Upper lobe of right lung (tissue), 1 donor: Measurements from ENCODE around the gene SEC14L5. TPM values are rescaled to one million over a fixed set of nuclear protein-coding genes. Genes with fewer than 3 reads are reported as not detected.
"Not testable (repeated sequence)": the region's sequence is repeated elsewhere in the genome, so short reads cannot be mapped to it uniquely, and the experiment has no call there.

Experiments used
- ATAC-seq: fragments of 200-7000 bp; cut with Tn5 transposase; one replicate; pipeline ENCODE4 v1.9.1; 2020; ENCODE audit warnings: mild to moderate bottlenecking, moderate library complexity
- DNase-seq: peaks from one replicate; pipeline ENCODE4 v3.0.0-alpha.2; 2020
- H3K27ac ChIP-seq: fragments of 200-600 bp; one replicate; pipeline ENCODE4 v1.8.0; 2022
- H3K27me3 ChIP-seq: fragments of 200-600 bp; one replicate; pipeline ENCODE4 v1.8.0; 2022; ENCODE audit warnings: mild to moderate bottlenecking
- H3K36me3 ChIP-seq: fragments of 200-600 bp; one replicate; pipeline ENCODE4 v1.8.0; 2022
- H3K4me1 ChIP-seq: fragments of 200-600 bp; one replicate; pipeline ENCODE4 v1.8.0; 2022
- H3K4me3 ChIP-seq: fragments of 200-600 bp; one replicate; pipeline ENCODE4 v1.8.0; 2022; ENCODE audit warnings: mild to moderate bottlenecking
- H3K9me3 ChIP-seq: fragments of 200-600 bp; one replicate; pipeline ENCODE4 v1.8.0; 2022
- CTCF ChIP-seq: fragments of 200-600 bp; IDR thresholded peaks from one replicate; pipeline ENCODE4 v1.8.0; 2022; ENCODE audit warnings: antibody characterized with exemption
- intact Hi-C: fragments of 100-400 bp; cut with DNase I; formaldehyde crosslinking; loops from one replicate; pipeline ENCODE4 v1.11.0; 2022
- total RNA-seq: library from RNA; stranded (reverse); fragmentation: NEBNext Ultra II Directional; extraction: Animal tissue kit (Norgen Biotek cat#: 25700); gene quantifications from one replicate; pipeline ENCODE4 v1.2.1, GENCODE V29; 2021
- donor health status: DM: no; HTN: yes; CAD: no; lungs with severe emphysema.

SEC14L5 gene
- total RNA-seq, 1 donor from 2014 or later: 0.52 TPM

GRCh38 chr16:4925293-4925607, 32.9 kb upstream of the SEC14L5 start:
- Histone ChIP-seq H3K9me3 (peaks cover 6% of the 10 kb centered on the region), H3K36me3 (no peaks in the 10 kb centered on the region), H3K27me3 (no peaks in the 10 kb centered on the region), H3K4me3 (no peak overlapping the region), H3K4me1 (peaks cover 4% of the 10 kb centered on the region), H3K27ac (peak overlapping the region; percentile 36)
- no peak for TF ChIP-seq CTCF
- DNase-seq (no peak), ATAC-seq (no peak)
- intact Hi-C loops: no loop called here

- Histone ChIP-seq H3K27me3 (no peaks in the 10 kb centered on the region), H3K4me3 (no peak overlapping the region), H3K4me1 (peaks cover 4% of the 10 kb centered on the region), H3K27ac (peak overlapping the region; percentile 36), H3K9me3 (peaks cover 6% of the 10 kb centered on the region), H3K36me3 (no peaks in the 10 kb centered on the region)
- TF ChIP-seq CTCF: no peak
- no peak for ATAC-seq
- no peak for DNase-seq
- intact Hi-C loops: no loop called here
Measured at GRCh38 chr16:4925791-4926190, 32.3 kb upstream of the SEC14L5 start.

- no peak for ATAC-seq
- no peak for TF ChIP-seq CTCF
- intact Hi-C loops: no loop called here
Measured at GRCh38 chr16:4926928-4927327, 31.2 kb upstream of the SEC14L5 start.

GRCh38 chr16:4927661-4928060, 30.5 kb upstream of the SEC14L5 start:
- DNase-seq: no peak

More at GRCh38 chr16:4926928-4927327, 31.2 kb upstream of the SEC14L5 start:
- no peaks in the 10 kb centered on the region for H3K27me3 ChIP-seq
- peaks cover 4% of the 10 kb centered on the region for H3K4me1 ChIP-seq
- H3K27ac ChIP-seq: no peak overlapping the region
- no peak for DNase-seq
- H3K4me3 ChIP-seq: no peak overlapping the region
- H3K36me3 ChIP-seq: no peaks in the 10 kb centered on the region
- peaks cover 6% of the 10 kb centered on the region for H3K9me3 ChIP-seq

GRCh38 chr16:4928227-4928626, 29.9 kb upstream of the SEC14L5 start:
- no peak for DNase-seq
- H3K4me1 ChIP-seq: no peaks in the 10 kb centered on the region
- H3K9me3 ChIP-seq: peaks cover 6% of the 10 kb centered on the region
- no peak for ATAC-seq
- intact Hi-C loops: no loop called here
- H3K36me3 ChIP-seq: no peaks in the 10 kb centered on the region
- no peak overlapping the region for H3K4me3 ChIP-seq
- no peak overlapping the region for H3K27ac ChIP-seq
- no peak for TF ChIP-seq CTCF
- no peaks in the 10 kb centered on the region for H3K27me3 ChIP-seq

More at GRCh38 chr16:4927661-4928060, 30.5 kb upstream of the SEC14L5 start:
- ATAC-seq: no peak
- no peaks in the 10 kb centered on the region for H3K27me3 ChIP-seq
- H3K27ac ChIP-seq: no peak overlapping the region
- intact Hi-C loops: no loop called here
- peaks cover 4% of the 10 kb centered on the region for H3K4me1 ChIP-seq
- H3K9me3 ChIP-seq: peaks cover 6% of the 10 kb centered on the region
- H3K36me3 ChIP-seq: no peaks in the 10 kb centered on the region
- no peak overlapping the region for H3K4me3 ChIP-seq
- TF ChIP-seq CTCF: no peak

- H3K27me3 ChIP-seq, ATAC-seq, intact Hi-C loops, H3K4me3 ChIP-seq, H3K4me1 ChIP-seq, DNase-seq, H3K36me3 ChIP-seq, H3K9me3 ChIP-seq, H3K27ac ChIP-seq: not testable (repeated sequence)
Measured at GRCh38 chr16:4929619-4930018, 28.5 kb upstream of the SEC14L5 start.
